ENCODE data around the gene ARHGAP25. TPM values are rescaled to one million over a fixed set of nuclear protein-coding genes. Genes with fewer than 3 reads are reported as not detected.
A peak's percentile ranks its signal among the peaks of the same experiment; 100 is the strongest.

ARHGAP25 gene
- total RNA-seq, 1 donor from 2014 or later = 4.6 TPM

- DNase-seq (ENCODE audit: low spot score) = no peak
- TF ChIP-seq, protein P1, sequence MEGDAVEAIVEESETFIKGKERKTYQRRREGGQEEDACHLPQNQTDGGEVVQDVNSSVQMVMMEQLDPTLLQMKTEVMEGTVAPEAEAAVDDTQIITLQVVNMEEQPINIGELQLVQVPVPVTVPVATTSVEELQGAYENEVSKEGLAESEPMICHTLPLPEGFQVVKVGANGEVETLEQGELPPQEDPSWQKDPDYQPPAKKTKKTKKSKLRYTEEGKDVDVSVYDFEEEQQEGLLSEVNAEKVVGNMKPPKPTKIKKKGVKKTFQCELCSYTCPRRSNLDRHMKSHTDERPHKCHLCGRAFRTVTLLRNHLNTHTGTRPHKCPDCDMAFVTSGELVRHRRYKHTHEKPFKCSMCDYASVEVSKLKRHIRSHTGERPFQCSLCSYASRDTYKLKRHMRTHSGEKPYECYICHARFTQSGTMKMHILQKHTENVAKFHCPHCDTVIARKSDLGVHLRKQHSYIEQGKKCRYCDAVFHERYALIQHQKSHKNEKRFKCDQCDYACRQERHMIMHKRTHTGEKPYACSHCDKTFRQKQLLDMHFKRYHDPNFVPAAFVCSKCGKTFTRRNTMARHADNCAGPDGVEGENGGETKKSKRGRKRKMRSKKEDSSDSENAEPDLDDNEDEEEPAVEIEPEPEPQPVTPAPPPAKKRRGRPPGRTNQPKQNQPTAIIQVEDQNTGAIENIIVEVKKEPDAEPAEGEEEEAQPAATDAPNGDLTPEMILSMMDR (IDR thresholded peaks at IDR 0.05; ENCODE audit: unreplicated experiment) = no peak
- no peaks in the 10 kb centered on the region for H3K36me3 Mint-ChIP-seq (ENCODE audit: low read depth, unreplicated experiment)
- no peak overlapping the region for H3K4me3 Mint-ChIP-seq (ENCODE audit: unreplicated experiment)
- peaks cover under 1% of the 10 kb centered on the region for H3K27me3 Mint-ChIP-seq (ENCODE audit: unreplicated experiment)
- peaks cover 6% of the 10 kb centered on the region for H3K4me1 Mint-ChIP-seq (ENCODE audit: unreplicated experiment)
- no peak overlapping the region for H3K27ac Mint-ChIP-seq (ENCODE audit: unreplicated experiment)
- H3K9me3 Mint-ChIP-seq (ENCODE audit: unreplicated experiment) = no peaks in the 10 kb centered on the region
These were observed 16.2 kb downstream of the ARHGAP25 start for GRCh38 chr2:68750592-68751396.

GRCh38 chr2:68751397-68752339 is 17.1 kb downstream of the ARHGAP25 start:
- Mint-ChIP-seq H3K27me3 (ENCODE audit: unreplicated experiment) (no peaks in the 10 kb centered on the region), H3K4me3 (ENCODE audit: unreplicated experiment) (no peak overlapping the region), H3K36me3 (ENCODE audit: low read depth, unreplicated experiment) (no peaks in the 10 kb centered on the region), H3K9me3 (ENCODE audit: unreplicated experiment) (no peaks in the 10 kb centered on the region), H3K27ac (ENCODE audit: unreplicated experiment) (no peak overlapping the region), H3K4me1 (ENCODE audit: unreplicated experiment) (peaks cover 15% of the 10 kb centered on the region)
- peak; percentile 91 for DNase-seq (ENCODE audit: low spot score)
- TF ChIP-seq, protein P1 (IDR thresholded peaks at IDR 0.05; ENCODE audit: unreplicated experiment) = peak; percentile 95

DNA sequence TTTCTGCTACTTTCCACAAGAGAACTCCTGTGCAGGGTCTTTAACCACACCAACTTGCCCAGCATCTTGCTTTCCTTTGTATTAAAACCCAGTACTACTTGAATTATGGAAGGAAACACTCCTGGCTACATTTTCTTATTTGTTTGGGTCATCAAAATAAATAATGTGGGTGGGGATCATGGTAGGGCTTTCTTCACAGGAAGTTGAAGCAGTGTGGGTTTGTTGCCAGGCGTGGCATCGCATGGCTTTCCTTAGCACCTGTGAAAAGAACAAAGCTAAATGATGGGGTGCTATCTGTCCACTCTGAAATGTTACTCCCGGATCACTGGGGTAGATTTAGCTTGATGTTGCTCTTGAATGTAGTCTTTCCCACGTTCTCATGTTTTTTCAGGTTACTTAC is 18.7 kb downstream of the ARHGAP25 start:
- Mint-ChIP-seq H3K9me3 (ENCODE audit: unreplicated experiment) (no peaks in the 10 kb centered on the region), H3K4me1 (ENCODE audit: unreplicated experiment) (peaks cover 16% of the 10 kb centered on the region), H3K27me3 (ENCODE audit: unreplicated experiment) (no peaks in the 10 kb centered on the region), H3K4me3 (ENCODE audit: unreplicated experiment) (no peak overlapping the region), H3K27ac (ENCODE audit: unreplicated experiment) (no peak overlapping the region), H3K36me3 (ENCODE audit: low read depth, unreplicated experiment) (no peaks in the 10 kb centered on the region)
- TF ChIP-seq, protein P1 (IDR thresholded peaks at IDR 0.05; ENCODE audit: unreplicated experiment) = no peak
- no peak for DNase-seq (ENCODE audit: low spot score)

DNA sequence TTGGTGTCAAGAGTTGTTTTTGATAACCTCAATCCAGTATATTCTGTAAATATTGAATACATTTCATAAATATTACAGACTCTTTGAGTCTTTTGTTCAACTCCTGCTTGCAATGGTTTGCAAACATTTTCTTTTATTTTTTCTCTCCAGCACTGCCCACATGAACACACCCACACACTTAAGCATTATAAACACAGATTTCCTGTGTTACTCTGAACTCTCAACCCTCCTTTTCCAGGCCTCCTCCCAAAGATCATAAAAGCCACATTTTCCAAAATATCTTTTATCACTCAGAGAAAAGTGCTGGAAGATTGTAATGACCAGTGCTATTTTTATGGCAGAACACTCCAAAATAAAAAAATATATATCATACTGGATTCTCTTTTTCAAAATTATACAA is 20.5 kb downstream of the ARHGAP25 start:
- TF ChIP-seq, protein P1 (IDR thresholded peaks at IDR 0.05; ENCODE audit: unreplicated experiment) = no peak
- H3K27ac Mint-ChIP-seq (ENCODE audit: unreplicated experiment) = no peak overlapping the region
- no peak for DNase-seq (ENCODE audit: low spot score)

More for the DNA sequence above, 20.5 kb downstream of the ARHGAP25 start:
- Mint-ChIP-seq H3K27me3 (ENCODE audit: unreplicated experiment) (no peaks in the 10 kb centered on the region), H3K4me3 (ENCODE audit: unreplicated experiment) (no peak overlapping the region), H3K4me1 (ENCODE audit: unreplicated experiment) (peaks cover 16% of the 10 kb centered on the region), H3K36me3 (ENCODE audit: low read depth, unreplicated experiment) (no peaks in the 10 kb centered on the region), H3K9me3 (ENCODE audit: unreplicated experiment) (no peaks in the 10 kb centered on the region)
